ENCODE measurements around the gene SND1. TPM values are rescaled to one million over a fixed set of nuclear protein-coding genes. Genes with fewer than 3 reads are reported as not detected.
A peak's percentile ranks its signal among the peaks of the same experiment; 100 is the strongest.

The SND1 gene
- total RNA-seq, 2 donors from 2014 or later = 146 to 155 TPM

GRCh38 chr7:127650847-127651555 lies 993 bp upstream of the SND1 start:
- Histone ChIP-seq H3K4me3 (peak overlapping the region in 1 of 2 donors; percentile 70), H3K36me3 (replicated peaks in 1 of 2; ENCODE audit: insufficient read depth in 1 of 2, low read depth in 2 of 2) (no peaks in the 10 kb centered on the region), H3K9me3 (no peaks in the 10 kb centered on the region), H3K27ac (peak overlapping the region; percentile 96 to 99 (median 97)), H3K4me1 (peaks cover 50% of the 10 kb centered on the region), H3K27me3 (no peaks in the 10 kb centered on the region)
- DNase-seq (peak in 1 of 4 donors; percentile 24), ATAC-seq (peak; percentile 11)
- intact Hi-C loops (cut with DNase I) = no loop called here
- WGBS, 2 donors = 52 to 58% methylated on average over 27 to 28 of the region's 29 CpGs
- TF ChIP-seq CTCF (IDR thresholded peaks at IDR 0.05) (no peak), POLR2A (IDR thresholded peaks at IDR 0.05) (no peak)

- DNase-seq = peak; percentile 18 to 32 (median 24)
- H3K4me3 ChIP-seq = peak overlapping the region; percentile 43 to 77
- ATAC-seq = no peak
- peaks cover 66% of the 10 kb centered on the region for H3K4me1 ChIP-seq
- no peaks in the 10 kb centered on the region for H3K27me3 ChIP-seq
- no peaks in the 10 kb centered on the region for H3K36me3 ChIP-seq (replicated peaks in 1 of 2; ENCODE audit: insufficient read depth in 1 of 2, low read depth in 2 of 2)
- TF ChIP-seq POLR2A (IDR thresholded peaks at IDR 0.05) (no peak), CTCF (IDR thresholded peaks at IDR 0.05) (no peak)
- peak overlapping the region; percentile 80 to 97 (median 90) for H3K27ac ChIP-seq
- intact Hi-C loops (cut with DNase I) = no loop called here
- H3K9me3 ChIP-seq = no peaks in the 10 kb centered on the region
- 1% methylated on average over 34 to 38 of the region's 38 CpGs for WGBS, 2 donors
Measured at GRCh38 chr7:127652333-127653248, 597 bp downstream of the SND1 start.

GRCh38 chr7:127653396-127653795 lies 1.4 kb downstream of the SND1 start:
- whole genome bisulfite sequencing, 2 donors = 43 to 49% methylated on average over 4 of the region's 4 CpGs
- DNase-seq = no peak

More at GRCh38 chr7:127653396-127653795, 1.4 kb downstream of the SND1 start:
- peak overlapping the region in 1 of 4 donors; percentile 12 for H3K27ac ChIP-seq
- H3K4me1 ChIP-seq = peaks cover 73% of the 10 kb centered on the region
- ATAC-seq = no peak
- H3K27me3 ChIP-seq = no peaks in the 10 kb centered on the region
- TF ChIP-seq CTCF (IDR thresholded peaks at IDR 0.05) = no peak
- no peak for TF ChIP-seq POLR2A (IDR thresholded peaks at IDR 0.05)
- H3K9me3 ChIP-seq = no peaks in the 10 kb centered on the region
- peak overlapping the region in 1 of 2 donors; percentile 43 for H3K4me3 ChIP-seq
- H3K36me3 ChIP-seq (replicated peaks in 1 of 2; ENCODE audit: insufficient read depth in 1 of 2, low read depth in 2 of 2) = no peaks in the 10 kb centered on the region
- intact Hi-C loops (cut with DNase I) = no loop called here

All from body of pancreas (tissue), 4 donors.